Loucy (cell line): ENCODE data around the gene TRIM13.

Source experiments
- CTCF ChIP-seq: fragments of 200-600 bp; sonication (generic); conservative IDR thresholded peaks from 2 replicates; pipeline ENCODE4 v1.5.1; 2014; ENCODE audit warnings: mild to moderate bottlenecking, antibody characterized with exemption, low read length
- EZH2phosphoT487 ChIP-seq: fragments of 200-600 bp; IDR thresholded peaks from 2 replicates; pipeline ENCODE4 v1.6.1; 2018; ENCODE audit warnings: antibody characterized with exemption, mild to moderate bottlenecking, moderate library complexity, borderline replicate concordance

DNA sequence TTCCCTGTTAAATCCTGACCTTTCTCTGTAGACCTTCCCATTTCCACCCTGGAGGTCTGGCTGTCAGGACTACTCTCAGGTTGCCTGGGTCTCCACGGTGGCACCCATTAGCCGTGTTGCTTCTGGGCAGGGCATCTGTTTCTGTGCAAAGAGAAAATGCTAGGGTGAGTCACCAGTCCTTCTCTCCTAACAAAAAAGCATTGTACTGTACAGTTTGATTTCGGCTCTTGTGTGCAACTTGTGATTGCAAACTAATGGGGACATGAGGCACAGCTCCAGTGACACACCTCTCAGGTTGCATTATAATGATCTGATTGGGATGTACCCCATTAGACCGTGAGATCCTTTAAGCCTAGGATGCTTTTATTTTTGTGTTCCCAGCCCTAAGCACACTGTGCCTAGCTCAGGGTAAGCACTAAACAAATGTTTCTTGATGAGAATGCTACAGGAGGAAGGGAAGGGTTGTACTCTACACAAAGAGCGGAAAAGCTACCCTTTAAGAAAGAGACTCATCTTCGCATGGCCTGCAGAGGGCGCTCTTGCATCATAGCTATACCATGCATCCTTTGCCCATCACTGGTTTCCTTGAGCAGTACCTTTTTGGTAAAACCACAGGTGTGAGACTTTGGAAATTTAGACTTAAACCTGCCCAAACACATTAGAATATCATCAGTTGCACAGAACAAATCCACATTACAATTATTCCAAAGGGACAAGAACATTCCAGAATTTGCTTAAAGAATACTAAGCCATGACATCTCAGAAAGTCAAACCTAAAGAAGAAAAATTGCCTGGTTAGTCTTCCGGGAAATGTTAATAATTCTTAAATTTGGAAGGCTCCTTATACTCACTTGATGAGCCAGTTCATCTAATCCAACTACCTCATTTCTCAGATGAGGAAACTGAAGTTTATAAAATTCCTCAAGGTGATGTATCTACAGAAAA is 20.3 kb upstream of the TRIM13 start:
- TF ChIP-seq CTCF, result peak; percentile 99
- TF ChIP-seq EZH2phosphoT487, result no peak
